ENCODE results near the gene ETHE1.

DNA sequence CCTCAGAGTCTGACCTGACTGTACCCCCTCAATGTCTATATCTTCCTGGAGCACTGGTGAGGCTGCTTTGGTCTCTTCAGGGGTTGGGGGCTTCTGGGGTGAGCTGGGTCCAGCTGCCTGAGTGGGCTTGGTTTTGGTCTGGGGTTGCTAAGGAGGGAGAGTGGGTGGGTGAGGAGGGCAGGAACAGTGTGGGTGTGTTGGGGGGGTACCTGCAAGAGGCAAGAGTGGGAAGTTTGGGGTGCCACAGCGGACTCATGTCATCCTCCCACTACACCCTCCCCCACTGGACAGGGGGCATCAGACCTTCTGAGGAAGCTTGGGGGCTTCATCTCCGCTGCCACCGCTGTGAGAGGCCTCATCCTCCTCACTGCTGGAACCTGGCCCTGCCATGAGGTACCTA, 19.6 kb upstream of the ETHE1 start:
- TF ChIP-seq, protein P1, sequence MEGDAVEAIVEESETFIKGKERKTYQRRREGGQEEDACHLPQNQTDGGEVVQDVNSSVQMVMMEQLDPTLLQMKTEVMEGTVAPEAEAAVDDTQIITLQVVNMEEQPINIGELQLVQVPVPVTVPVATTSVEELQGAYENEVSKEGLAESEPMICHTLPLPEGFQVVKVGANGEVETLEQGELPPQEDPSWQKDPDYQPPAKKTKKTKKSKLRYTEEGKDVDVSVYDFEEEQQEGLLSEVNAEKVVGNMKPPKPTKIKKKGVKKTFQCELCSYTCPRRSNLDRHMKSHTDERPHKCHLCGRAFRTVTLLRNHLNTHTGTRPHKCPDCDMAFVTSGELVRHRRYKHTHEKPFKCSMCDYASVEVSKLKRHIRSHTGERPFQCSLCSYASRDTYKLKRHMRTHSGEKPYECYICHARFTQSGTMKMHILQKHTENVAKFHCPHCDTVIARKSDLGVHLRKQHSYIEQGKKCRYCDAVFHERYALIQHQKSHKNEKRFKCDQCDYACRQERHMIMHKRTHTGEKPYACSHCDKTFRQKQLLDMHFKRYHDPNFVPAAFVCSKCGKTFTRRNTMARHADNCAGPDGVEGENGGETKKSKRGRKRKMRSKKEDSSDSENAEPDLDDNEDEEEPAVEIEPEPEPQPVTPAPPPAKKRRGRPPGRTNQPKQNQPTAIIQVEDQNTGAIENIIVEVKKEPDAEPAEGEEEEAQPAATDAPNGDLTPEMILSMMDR (IDR thresholded peaks at IDR 0.05; ENCODE audit: borderline replicate concordance, extremely low read depth, low read length, poor library complexity, severe bottlenecking) = no peak
- no peak for TF ChIP-seq EZH2 (IDR thresholded peaks at IDR 0.05; ENCODE audit: borderline replicate concordance, low read depth, low read length, severe bottlenecking)
